ENCODE measurements around the gene TTC21A.

- TF ChIP-seq EZH2phosphoT487 (IDR thresholded peaks at IDR 0.05; ENCODE audit: low read depth, severe bottlenecking, unreplicated experiment) (no peak), CTCF (IDR thresholded peaks at IDR 0.05; ENCODE audit: poor library complexity) (no peak), EZH2 (IDR thresholded peaks at IDR 0.05; ENCODE audit: borderline replicate concordance) (no peak)
Observed at GRCh38 chr3:39122813-39123212, 15.3 kb downstream of the TTC21A start.

All from hepatocyte (in vitro differentiated cells).